Measurements from ENCODE around the gene OTUD5. TPM values are rescaled to one million over a fixed set of nuclear protein-coding genes. Genes with fewer than 3 reads are reported as not detected.

The OTUD5 gene
- total RNA-seq, 1 experiment from 2014 or later: 62.5 TPM

GRCh38 chrX:48902135-48902534, 55.3 kb downstream of the OTUD5 start:
- Histone ChIP-seq H3K9ac (ENCODE audit: extremely low read depth, insufficient read length, low read length) (no peak overlapping the region), H3K18ac (ENCODE audit: insufficient read length, low read depth, low read length) (no peak overlapping the region), H3K4me1 (ENCODE audit: insufficient read depth, low read length) (no peaks in the 10 kb centered on the region), H3K23me2 (ENCODE audit: insufficient read length, low read depth, low read length, poor library complexity, severe bottlenecking) (peaks cover 3% of the 10 kb centered on the region), H2BK20ac (ENCODE audit: low read depth, low read length, poor library complexity, severe bottlenecking) (no peak overlapping the region), H3K23ac (ENCODE audit: insufficient read length, low read depth, low read length) (no peak overlapping the region), H2BK120ac (ENCODE audit: low read depth, low read length, poor library complexity, severe bottlenecking) (no peak overlapping the region), H3K56ac (ENCODE audit: insufficient read length, low read depth, low read length) (no peak overlapping the region), H3K79me2 (ENCODE audit: insufficient read depth, low read length) (no peaks in the 10 kb centered on the region; the same call in 1 of the 2 replicates), H4K91ac (ENCODE audit: insufficient read length, low read depth, low read length) (no peak overlapping the region), H3K9me3 (ENCODE audit: control insufficient read depth, low read depth, low read length) (no peaks in the 10 kb centered on the region), H2BK12ac (ENCODE audit: insufficient read length, low read depth, low read length) (no peak overlapping the region), H3K27me3 (ENCODE audit: insufficient read depth, low read length) (no peaks in the 10 kb centered on the region), H3T11ph (ENCODE audit: low read length) (no peak overlapping the region), H2AFZ (ENCODE audit: low read length) (no peak overlapping the region), H2BK15ac (ENCODE audit: low read depth, low read length) (no peak overlapping the region), H3K14ac (ENCODE audit: insufficient read depth, low read length) (no peak overlapping the region), H2BK5ac (ENCODE audit: insufficient read length, low read length) (no peak overlapping the region), H2AK5ac (ENCODE audit: insufficient read length, low read length) (no peak overlapping the region), H3K4ac (ENCODE audit: low read depth, low read length) (no peak overlapping the region), H4K20me1 (ENCODE audit: control insufficient read depth, insufficient read depth, insufficient read length) (peaks cover 3% of the 10 kb centered on the region), H4K5ac (ENCODE audit: insufficient read length, low read depth, low read length) (no peak overlapping the region), H3K79me1 (ENCODE audit: insufficient read depth, low read depth, low read length, poor library complexity, severe bottlenecking) (no peaks in the 10 kb centered on the region), H3K27ac (ENCODE audit: insufficient read length, low read depth, low read length) (no peak overlapping the region), H3K4me2 (ENCODE audit: insufficient read depth, insufficient read length, low read length) (no peak overlapping the region), H4K8ac (replicated peaks; ENCODE audit: insufficient read length, low read depth, low read length) (no peak overlapping the region)
- peaks cover 23 to 62% (median 44%) of the 10 kb centered on the region in 3 experiments for H3K36me3 Mint-ChIP-seq (ENCODE audit: insufficient read depth in 1 of 3, low read depth in 3 of 3)
- TF ChIP-seq, protein P1, sequence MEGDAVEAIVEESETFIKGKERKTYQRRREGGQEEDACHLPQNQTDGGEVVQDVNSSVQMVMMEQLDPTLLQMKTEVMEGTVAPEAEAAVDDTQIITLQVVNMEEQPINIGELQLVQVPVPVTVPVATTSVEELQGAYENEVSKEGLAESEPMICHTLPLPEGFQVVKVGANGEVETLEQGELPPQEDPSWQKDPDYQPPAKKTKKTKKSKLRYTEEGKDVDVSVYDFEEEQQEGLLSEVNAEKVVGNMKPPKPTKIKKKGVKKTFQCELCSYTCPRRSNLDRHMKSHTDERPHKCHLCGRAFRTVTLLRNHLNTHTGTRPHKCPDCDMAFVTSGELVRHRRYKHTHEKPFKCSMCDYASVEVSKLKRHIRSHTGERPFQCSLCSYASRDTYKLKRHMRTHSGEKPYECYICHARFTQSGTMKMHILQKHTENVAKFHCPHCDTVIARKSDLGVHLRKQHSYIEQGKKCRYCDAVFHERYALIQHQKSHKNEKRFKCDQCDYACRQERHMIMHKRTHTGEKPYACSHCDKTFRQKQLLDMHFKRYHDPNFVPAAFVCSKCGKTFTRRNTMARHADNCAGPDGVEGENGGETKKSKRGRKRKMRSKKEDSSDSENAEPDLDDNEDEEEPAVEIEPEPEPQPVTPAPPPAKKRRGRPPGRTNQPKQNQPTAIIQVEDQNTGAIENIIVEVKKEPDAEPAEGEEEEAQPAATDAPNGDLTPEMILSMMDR (conservative IDR thresholded peaks at IDR 0.05): no peak
- no peak for DNase-seq
- peaks cover 73 to 81% of the 10 kb centered on the region in 2 experiments for H3K9me3 Mint-ChIP-seq
- no peaks in the 10 kb centered on the region; the same call in none of the 2 replicates for H3K27me3 Mint-ChIP-seq (ENCODE audit: low read depth)
- H3K27ac Mint-ChIP-seq: no peak overlapping the region
- WGBS (ENCODE audit: extremely low coverage, insufficient read length, low lambda C conversion rate): no CpG with 5 or more reads among the region's 20 CpGs
- no peak overlapping the region for H3K4me3 Mint-ChIP-seq
- H3K4me1 Mint-ChIP-seq: peaks cover 4 to 5% of the 10 kb centered on the region in 2 experiments; a peak in 3 of 4 replicates
